WERI-Rb-1 (cell line): Measurements from ENCODE around the gene FLNB.
"Not testable (repeated sequence)": the region's sequence is repeated elsewhere in the genome, so short reads cannot be mapped to it uniquely, and the experiment has no call there.

ENCODE experiments used
- DNase-seq: peaks from one replicate; pipeline ENCODE4 v3.0.0-alpha.2; 2020
- H3K27ac ChIP-seq: fragments of 250-450 bp; sonication (Bioruptor Pico); 2 replicates; pipeline ENCODE4 v1.5.1; 2020; ENCODE audit warnings: mild to moderate bottlenecking, moderate library complexity
- H3K27me3 ChIP-seq: fragments of 250-450 bp; sonication (Bioruptor Pico); 2 replicates; pipeline ENCODE4 v1.5.1; 2021; ENCODE audit warnings: mild to moderate bottlenecking, low read depth, moderate library complexity; ENCODE audit not compliant: insufficient read depth, severe bottlenecking
- H3K36me3 ChIP-seq: fragments of 250-450 bp; sonication (Bioruptor Pico); 2 replicates; pipeline ENCODE4 v1.5.1; 2020; ENCODE audit warnings: mild to moderate bottlenecking, moderate library complexity
- H3K4me3 ChIP-seq: 2 replicates; pipeline ENCODE4 v1.5.1; 2011; ENCODE audit warnings: low read depth, mild to moderate bottlenecking, control low read depth, low read length
- H3K9me3 ChIP-seq: fragments of 250-450 bp; sonication (Bioruptor Pico); 2 replicates; pipeline ENCODE4 v1.5.1; 2021; ENCODE audit warnings: mild to moderate bottlenecking, moderate library complexity; ENCODE audit not compliant: severe bottlenecking
- TF ChIP-seq, protein P1 (sequence below): IDR thresholded peaks from 2 replicates; pipeline ENCODE4 v1.5.1; 2011; ENCODE audit warnings: low read depth, mild to moderate bottlenecking, control low read depth, inconsistent platforms, low read length

FLNB gene

GRCh38 chr3:58052373-58053273, 44.4 kb downstream of the FLNB start:
- Histone ChIP-seq H3K27ac (no peak overlapping the region), H3K9me3 (no peaks in the 10 kb centered on the region), H3K27me3 (no peaks in the 10 kb centered on the region), H3K36me3 (no peaks in the 10 kb centered on the region), H3K4me3 (no peak overlapping the region)
- TF ChIP-seq, protein P1, sequence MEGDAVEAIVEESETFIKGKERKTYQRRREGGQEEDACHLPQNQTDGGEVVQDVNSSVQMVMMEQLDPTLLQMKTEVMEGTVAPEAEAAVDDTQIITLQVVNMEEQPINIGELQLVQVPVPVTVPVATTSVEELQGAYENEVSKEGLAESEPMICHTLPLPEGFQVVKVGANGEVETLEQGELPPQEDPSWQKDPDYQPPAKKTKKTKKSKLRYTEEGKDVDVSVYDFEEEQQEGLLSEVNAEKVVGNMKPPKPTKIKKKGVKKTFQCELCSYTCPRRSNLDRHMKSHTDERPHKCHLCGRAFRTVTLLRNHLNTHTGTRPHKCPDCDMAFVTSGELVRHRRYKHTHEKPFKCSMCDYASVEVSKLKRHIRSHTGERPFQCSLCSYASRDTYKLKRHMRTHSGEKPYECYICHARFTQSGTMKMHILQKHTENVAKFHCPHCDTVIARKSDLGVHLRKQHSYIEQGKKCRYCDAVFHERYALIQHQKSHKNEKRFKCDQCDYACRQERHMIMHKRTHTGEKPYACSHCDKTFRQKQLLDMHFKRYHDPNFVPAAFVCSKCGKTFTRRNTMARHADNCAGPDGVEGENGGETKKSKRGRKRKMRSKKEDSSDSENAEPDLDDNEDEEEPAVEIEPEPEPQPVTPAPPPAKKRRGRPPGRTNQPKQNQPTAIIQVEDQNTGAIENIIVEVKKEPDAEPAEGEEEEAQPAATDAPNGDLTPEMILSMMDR: no peak
- DNase-seq: no peak

GRCh38 chr3:58054652-58055051, 46.4 kb downstream of the FLNB start:
- TF ChIP-seq, protein P1: no peak
- H3K27ac ChIP-seq: no peak overlapping the region
- no peaks in the 10 kb centered on the region for H3K9me3 ChIP-seq
- H3K27me3 ChIP-seq: no peaks in the 10 kb centered on the region
- no peak for DNase-seq
- no peaks in the 10 kb centered on the region for H3K36me3 ChIP-seq
- H3K4me3 ChIP-seq: no peak overlapping the region

DNA sequence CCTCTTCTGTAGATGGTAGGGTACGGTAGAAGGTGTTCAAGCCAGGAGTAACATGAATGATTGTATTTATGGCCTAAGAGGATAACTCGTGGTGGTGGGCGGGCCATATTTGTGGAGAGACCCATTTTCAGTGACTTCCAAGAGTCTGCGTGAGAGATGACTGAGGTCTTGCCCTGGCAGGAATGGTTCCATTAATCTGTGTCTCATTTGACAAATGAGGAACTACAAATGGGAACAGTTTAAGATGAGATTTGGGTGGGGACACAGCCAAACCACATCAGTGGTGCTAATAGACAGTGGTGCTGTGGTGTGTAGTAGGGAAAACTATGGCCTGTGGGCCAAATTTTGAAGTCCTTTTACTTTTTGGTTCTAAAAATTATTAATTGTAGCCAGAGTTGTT, 47.1 kb downstream of the FLNB start:
- DNase-seq: no peak
- Histone ChIP-seq H3K36me3 (no peaks in the 10 kb centered on the region), H3K27ac (no peak overlapping the region), H3K27me3 (no peaks in the 10 kb centered on the region), H3K4me3 (no peak overlapping the region), H3K9me3 (no peaks in the 10 kb centered on the region)
- TF ChIP-seq, protein P1: no peak

DNA sequence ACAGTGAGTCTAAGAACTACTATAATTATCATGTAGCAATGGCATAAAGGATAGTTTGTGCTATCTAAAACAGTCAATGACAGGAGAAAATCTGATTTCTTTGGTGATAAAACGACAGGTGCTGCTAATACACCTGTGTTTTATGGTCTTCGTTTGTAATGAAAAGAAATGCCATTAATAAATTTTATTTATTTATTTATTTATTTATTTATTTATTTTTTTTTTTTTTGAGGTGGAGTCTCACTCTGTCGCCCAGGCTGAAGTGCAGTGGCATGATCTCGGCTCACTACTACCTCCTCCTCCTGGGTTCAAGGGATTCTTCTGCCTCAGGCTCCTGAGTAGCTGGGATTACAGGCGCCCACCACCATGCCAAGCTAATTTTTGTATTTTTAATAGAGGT, 47.7 kb downstream of the FLNB start:
- not testable (repeated sequence) for H3K27ac ChIP-seq, H3K9me3 ChIP-seq, DNase-seq, H3K27me3 ChIP-seq, H3K36me3 ChIP-seq, H3K4me3 ChIP-seq

DNA sequence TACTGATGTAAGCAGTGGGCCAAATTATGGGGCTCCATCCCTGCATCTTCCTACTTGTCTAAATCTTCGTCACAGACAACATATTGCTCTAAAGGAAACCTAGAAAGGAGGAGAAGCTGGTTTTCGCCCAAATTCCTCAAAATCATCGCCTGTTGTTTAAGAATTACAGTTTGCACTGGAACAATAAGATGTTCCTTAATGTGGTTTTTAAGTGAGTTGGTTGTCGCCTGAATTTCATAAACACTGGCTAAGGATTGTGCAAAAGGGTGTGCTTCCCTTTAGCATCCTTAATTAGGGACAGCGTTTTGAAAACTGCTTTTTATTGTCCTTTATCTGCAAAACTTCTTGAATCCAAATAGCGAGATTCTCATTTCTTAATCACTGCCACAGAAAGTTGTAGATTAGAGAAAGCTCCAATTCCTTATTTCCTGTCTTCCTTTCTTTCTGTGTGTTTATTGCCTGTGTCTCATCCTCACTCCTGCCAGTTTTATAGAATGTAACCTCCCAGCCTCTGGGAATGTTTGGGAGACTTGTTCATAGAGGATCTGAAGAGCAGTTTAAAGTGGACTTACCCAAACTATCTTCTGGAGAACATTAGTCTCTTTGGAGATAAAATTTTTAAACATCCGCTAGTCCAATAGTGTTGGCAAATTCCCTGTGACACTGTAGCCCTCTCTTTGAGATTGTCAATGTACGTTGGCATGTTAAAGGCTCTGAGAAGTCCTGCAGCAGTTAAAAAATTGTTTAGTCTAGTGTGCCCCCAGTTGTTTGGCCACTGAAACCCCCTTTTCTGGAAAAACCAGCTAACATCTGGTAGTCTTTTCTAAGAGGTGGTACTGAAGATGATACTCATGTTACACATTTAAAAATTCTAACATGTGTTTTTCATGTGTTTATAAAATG, 50.4 kb downstream of the FLNB start:
- TF ChIP-seq, protein P1: no peak
- H3K36me3 ChIP-seq: no peaks in the 10 kb centered on the region
- no peak for DNase-seq
- H3K27ac ChIP-seq: no peak overlapping the region
- H3K27me3 ChIP-seq: no peaks in the 10 kb centered on the region
- H3K4me3 ChIP-seq: no peak overlapping the region
- no peaks in the 10 kb centered on the region for H3K9me3 ChIP-seq
